Upper lobe of left lung (tissue), 6 donors: ENCODE data around the gene NMT2. TPM values are rescaled to one million over a fixed set of nuclear protein-coding genes. Genes with fewer than 3 reads are reported as not detected.

Source experiments
- ATAC-seq, 2 donors: fragments of 200-7000 bp; cut with Tn5 transposase; one replicate each; pipeline ENCODE4 v1.9.1; 2022; ENCODE audit warnings: mild to moderate bottlenecking in 2 of 2, moderate library complexity in 2 of 2; ENCODE audit not compliant: low FRiP score in 2 of 2
- DNase-seq, 2 donors: peaks; one replicate each; pipeline ENCODE4 v3.0.0-alpha.2; 2019 to 2020
- H3K27ac ChIP-seq, 4 donors: fragments of 200-600 bp; sonication (generic); one replicate each; pipeline ENCODE4 v1.5.1; 2016 to 2019
- H3K27me3 ChIP-seq, 4 donors: fragments of 200-600 bp; sonication (generic); one replicate each; pipeline ENCODE4 v1.5.1; 2017 to 2019
- H3K36me3 ChIP-seq, 4 donors: fragments of 200-600 bp; sonication (generic); one replicate each; pipeline ENCODE4 v1.5.1; 2016 to 2019
- H3K4me1 ChIP-seq, 4 donors: fragments of 200-600 bp; sonication (generic); one replicate each; pipeline ENCODE4 v1.5.1; 2018 to 2019
- H3K4me3 ChIP-seq, 4 donors: fragments of 200-600 bp; sonication (generic); one replicate each; pipeline ENCODE4 v1.5.1; 2017 to 2019; ENCODE audit warnings: mild to moderate bottlenecking in 2 of 4, moderate library complexity in 1 of 4
- H3K9me3 ChIP-seq, 4 donors: fragments of 200-600 bp; sonication (generic); one replicate each; pipeline ENCODE4 v1.5.1; 2018 to 2019
- CTCF ChIP-seq, 6 experiments: fragments of 450-650 bp in 4 of 6; fragments of 200-600 bp in 2 of 6; sonication (generic) in 2 of 6; IDR thresholded peaks; one replicate each; pipeline ENCODE4 v1.5.1; 2016 to 2019; ENCODE audit warnings: antibody characterized with exemption in 6 of 6
- EP300 ChIP-seq, 4 donors: sonication (generic); formaldehyde crosslinking; IDR thresholded peaks; one replicate each; pipeline ENCODE4 v1.5.1; 2017; ENCODE audit warnings: antibody characterized with exemption in 4 of 4, control low read depth in 2 of 4
- POLR2A ChIP-seq, 4 donors: fragments of 450-650 bp; IDR thresholded peaks; one replicate each; pipeline ENCODE4 v1.5.1; 2016 to 2017; ENCODE audit warnings: antibody characterized with exemption in 4 of 4, mild to moderate bottlenecking in 2 of 4
- POLR2AphosphoS5 ChIP-seq, 2 donors: sonication (generic); formaldehyde crosslinking; IDR thresholded peaks; one replicate each; pipeline ENCODE4 v1.5.1; 2017; ENCODE audit warnings: antibody characterized with exemption in 2 of 2
- WGBS, 2 donors: methylation state at CpG; one replicate each; pipeline ENCODE4 v1.1.5; 2017 to 2018; 5-methylcytosine and 5-hydroxymethylcytosine counted together
- total RNA-seq, 6 donors: library from RNA; depleted of rRNA in 4 of 6; stranded (reverse); fragments of >200 nt in 4 of 6; gene quantifications; one replicate each; pipeline versions ENCODE4 v1.1.0 to v1.2.1, GENCODE V29; 2016 to 2021
- donor health status: DM: no; HTN: no; CAD: no; lungs with moderate emphysema.
- donor health status: DM: no; HTN: yes; CAD: no; lungs with severe emphysema.

The NMT2 gene
- total RNA-seq, 6 donors from 2014 or later, result 6.4 to 12.0 (median 8.6) TPM

- Histone ChIP-seq H3K36me3 (peaks cover 15 to 67% (median 29%) of the 10 kb centered on the region in 4 donors), H3K9me3 (no peaks in the 10 kb centered on the region), H3K4me3 (no peak overlapping the region), H3K27ac (no peak overlapping the region), H3K4me1 (peaks cover 0 to 6% (median 2%) of the 10 kb centered on the region in 4 donors), H3K27me3 (no peaks in the 10 kb centered on the region)
- DNase-seq (peak in 1 of 2 donors; percentile 83), ATAC-seq (peak; percentile 90 to 91)
- 46 to 64% methylated on average over 8 of the region's 8 CpGs for WGBS, 2 donors
- peak; percentile 60 to 83 (median 81) for TF ChIP-seq CTCF (IDR thresholded peaks at IDR 0.05)
- no peak for TF ChIP-seq POLR2A (IDR thresholded peaks at IDR 0.05)
- TF ChIP-seq POLR2AphosphoS5 (IDR thresholded peaks at IDR 0.05), result no peak
These were observed 62.0 kb downstream of the NMT2 start for GRCh38 chr10:15106352-15107013.

GRCh38 chr10:15103513-15103912 lies 65.0 kb downstream of the NMT2 start:
- no peak for ATAC-seq

GRCh38 chr10:15099886-15100285 lies 68.6 kb downstream of the NMT2 start:
- no peaks in the 10 kb centered on the region for H3K9me3 ChIP-seq
- H3K27ac ChIP-seq, result no peak overlapping the region
- H3K27me3 ChIP-seq, result no peaks in the 10 kb centered on the region
- peaks cover 11 to 37% (median 22%) of the 10 kb centered on the region in 4 donors for H3K36me3 ChIP-seq
- H3K4me1 ChIP-seq, result peaks cover 13 to 34% (median 23%) of the 10 kb centered on the region in 4 donors
- WGBS, 2 donors, result 76 to 80% methylated on average over 4 of the region's 4 CpGs
- no peak for ATAC-seq
- no peak for TF ChIP-seq CTCF (IDR thresholded peaks at IDR 0.05)
- TF ChIP-seq EP300 (IDR thresholded peaks at IDR 0.05), result no peak
- TF ChIP-seq POLR2AphosphoS5 (IDR thresholded peaks at IDR 0.05), result no peak
- no peak for TF ChIP-seq POLR2A (IDR thresholded peaks at IDR 0.05)
- no peak overlapping the region for H3K4me3 ChIP-seq
- DNase-seq, result no peak

More at GRCh38 chr10:15103513-15103912, 65.0 kb downstream of the NMT2 start:
- Histone ChIP-seq H3K4me3 (no peak overlapping the region), H3K9me3 (no peaks in the 10 kb centered on the region), H3K27ac (no peak overlapping the region), H3K27me3 (no peaks in the 10 kb centered on the region), H3K36me3 (peaks cover 11 to 56% (median 28%) of the 10 kb centered on the region in 4 donors), H3K4me1 (peaks cover 8 to 23% (median 15%) of the 10 kb centered on the region in 4 donors)
- TF ChIP-seq POLR2A (IDR thresholded peaks at IDR 0.05), result no peak
- no peak for TF ChIP-seq CTCF (IDR thresholded peaks at IDR 0.05)
- TF ChIP-seq POLR2AphosphoS5 (IDR thresholded peaks at IDR 0.05), result no peak
- 92 to 94% methylated on average over 9 of the region's 9 CpGs for WGBS, 2 donors
- no peak for DNase-seq

GRCh38 chr10:15097011-15097812 lies 71.3 kb downstream of the NMT2 start, which contains the start of gene RPP38:
Gene RPP38, plus strand, starts transcription at chr10:15097355. Its CDS starts 5,960 bp downstream, at chr10:15103315.
- no peaks in the 10 kb centered on the region for H3K9me3 ChIP-seq
- 0% methylated on average over 11 to 16 of the region's 84 CpGs for WGBS, 2 donors
- DNase-seq (peak; percentile 93 to 99), ATAC-seq (peak; percentile 97 to 98)
- peaks cover 0 to 10% (median under 1%) of the 10 kb centered on the region in 4 donors for H3K36me3 ChIP-seq
- peaks cover 13 to 34% (median 23%) of the 10 kb centered on the region in 4 donors for H3K4me1 ChIP-seq
- peak in 2 of 6 experiments; percentile 9 to 14 for TF ChIP-seq CTCF (IDR thresholded peaks at IDR 0.05)
- peak; percentile 59 to 77 for TF ChIP-seq POLR2AphosphoS5 (IDR thresholded peaks at IDR 0.05)
- TF ChIP-seq POLR2A (IDR thresholded peaks at IDR 0.05), result peak in 3 of 4 donors; percentile 87 to 92 (median 89)
- TF ChIP-seq EP300 (IDR thresholded peaks at IDR 0.05), result no peak
- peak within 1 kb of the TSS; percentile 93 to 98 (median 96) for H3K27ac ChIP-seq
- peak within 1 kb of the TSS; percentile 63 to 98 (median 88) for H3K4me3 ChIP-seq
- no peaks in the 10 kb centered on the region for H3K27me3 ChIP-seq
